Sigmoid colon (tissue), 7 donors: ENCODE results near the gene TMEM18. TPM values are rescaled to one million over a fixed set of nuclear protein-coding genes. Genes with fewer than 3 reads are reported as not detected.

Source experiments
- DNase-seq: peaks from one replicate; pipeline ENCODE4 v3.0.0-alpha.2; 2019
- H3K27ac ChIP-seq, 4 donors: fragments of 200-600 bp; sonication (generic); one replicate each; pipeline ENCODE4 v1.5.1; 2016 to 2019; ENCODE audit warnings: mild to moderate bottlenecking in 1 of 4
- H3K27me3 ChIP-seq, 3 donors: fragments of 200-600 bp; sonication (generic); one replicate each; pipeline ENCODE4 v1.5.1; 2019; ENCODE audit warnings: mild to moderate bottlenecking in 1 of 3
- H3K36me3 ChIP-seq, 4 donors: fragments of 200-600 bp; sonication (generic); one replicate each; pipeline ENCODE4 v1.5.1; 2016 to 2019
- H3K4me1 ChIP-seq, 4 donors: fragments of 200-600 bp; sonication (generic); one replicate each; pipeline ENCODE4 v1.5.1; 2017 to 2019
- H3K4me3 ChIP-seq, 4 donors: fragments of 200-600 bp; sonication (generic); one replicate each; pipeline ENCODE4 v1.5.1; 2017 to 2019; ENCODE audit warnings: mild to moderate bottlenecking in 2 of 4, moderate library complexity in 1 of 4
- H3K9me3 ChIP-seq, 4 donors: fragments of 200-600 bp in 3 of 4; sonication (generic) in 3 of 4; one replicate each; pipeline versions ENCODE4 v1.5.1 to v1.6.1; 2013 to 2019
- EP300 ChIP-seq, 4 donors: sonication (generic); formaldehyde crosslinking; IDR thresholded peaks; one replicate each; pipeline ENCODE4 v1.6.1; 2017; ENCODE audit warnings: antibody characterized with exemption in 4 of 4
- POLR2A ChIP-seq, 2 donors: fragments of 450-650 bp; IDR thresholded peaks; one replicate each; pipeline ENCODE4 v1.6.1; 2016; ENCODE audit warnings: antibody characterized with exemption in 2 of 2, mild to moderate bottlenecking in 2 of 2, moderate library complexity in 2 of 2
- POLR2AphosphoS5 ChIP-seq, 4 donors: sonication (generic); formaldehyde crosslinking; IDR thresholded peaks; one replicate each; pipeline ENCODE4 v1.6.1; 2017; ENCODE audit warnings: antibody characterized with exemption in 4 of 4
- WGBS, 2 donors: extraction: QIAGEN DNeasy Blood & Tissue Kit; methylation state at CpG; one replicate each; pipeline ENCODE4 v1.1.7; 2013; 5-methylcytosine and 5-hydroxymethylcytosine counted together
- intact Hi-C: fragments of 100-400 bp; cut with DNase I; formaldehyde crosslinking; loops from one replicate; pipeline ENCODE4 v1.15.1; 2023
- polyA plus RNA-seq, 3 donors: library from polyadenylated mRNA; stranded (reverse); fragments of 200-250 nt; gene quantifications; one replicate each; pipeline ENCODE4 v1.2.3, GENCODE V29; 2013
- total RNA-seq, 4 donors: library from RNA; depleted of rRNA; stranded (reverse); fragments of >200 nt; gene quantifications; one replicate each; pipeline ENCODE4 v1.1.0, GENCODE V29; 2016
- TF ChIP-seq, protein P1 (sequence below), 4 experiments: fragments of 450-650 bp in 3 of 4; fragments of 200-600 bp in 1 of 4; IDR thresholded peaks; one replicate each; pipeline ENCODE4 v1.5.1; 2016 to 2019; ENCODE audit warnings: antibody characterized with exemption in 4 of 4, mild to moderate bottlenecking in 3 of 4, moderate library complexity in 2 of 4
- donor health status: healthy with polysubstance abuse.
- donor health status: Bipolar disorder and iron deficiency.
- donor health status: healthy.

Gene TMEM18
- total and polyA plus RNA-seq, 7 donors, result 10.6 to 26.8 (median 22.7) TPM

DNA sequence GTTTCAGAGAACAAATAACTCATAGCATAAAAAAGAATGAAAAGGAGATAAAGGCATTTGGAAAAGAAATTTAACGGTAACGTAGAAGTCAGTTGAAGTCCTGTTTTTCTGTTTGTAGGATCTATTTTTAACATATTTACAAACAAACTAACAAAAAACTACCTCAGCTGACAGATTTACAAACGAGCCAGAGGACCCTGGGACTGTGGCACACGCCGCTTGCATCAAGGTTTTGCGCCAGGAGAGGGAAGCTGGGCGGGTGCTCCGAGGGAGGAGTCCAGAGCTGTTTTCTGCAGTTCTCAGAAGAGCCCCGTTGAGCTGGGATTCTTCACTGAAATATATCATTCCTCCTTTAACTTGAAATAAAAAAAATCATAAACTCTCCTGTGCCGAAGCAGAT, 13.6 kb upstream of the TMEM18 start:
- DNase-seq, result no peak
- TF ChIP-seq POLR2AphosphoS5 (IDR thresholded peaks at IDR 0.05) (no peak), POLR2A (IDR thresholded peaks at IDR 0.05) (no peak), EP300 (IDR thresholded peaks at IDR 0.05) (no peak)
- TF ChIP-seq, protein P1, sequence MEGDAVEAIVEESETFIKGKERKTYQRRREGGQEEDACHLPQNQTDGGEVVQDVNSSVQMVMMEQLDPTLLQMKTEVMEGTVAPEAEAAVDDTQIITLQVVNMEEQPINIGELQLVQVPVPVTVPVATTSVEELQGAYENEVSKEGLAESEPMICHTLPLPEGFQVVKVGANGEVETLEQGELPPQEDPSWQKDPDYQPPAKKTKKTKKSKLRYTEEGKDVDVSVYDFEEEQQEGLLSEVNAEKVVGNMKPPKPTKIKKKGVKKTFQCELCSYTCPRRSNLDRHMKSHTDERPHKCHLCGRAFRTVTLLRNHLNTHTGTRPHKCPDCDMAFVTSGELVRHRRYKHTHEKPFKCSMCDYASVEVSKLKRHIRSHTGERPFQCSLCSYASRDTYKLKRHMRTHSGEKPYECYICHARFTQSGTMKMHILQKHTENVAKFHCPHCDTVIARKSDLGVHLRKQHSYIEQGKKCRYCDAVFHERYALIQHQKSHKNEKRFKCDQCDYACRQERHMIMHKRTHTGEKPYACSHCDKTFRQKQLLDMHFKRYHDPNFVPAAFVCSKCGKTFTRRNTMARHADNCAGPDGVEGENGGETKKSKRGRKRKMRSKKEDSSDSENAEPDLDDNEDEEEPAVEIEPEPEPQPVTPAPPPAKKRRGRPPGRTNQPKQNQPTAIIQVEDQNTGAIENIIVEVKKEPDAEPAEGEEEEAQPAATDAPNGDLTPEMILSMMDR (IDR thresholded peaks at IDR 0.05), result no peak
- H3K4me3 ChIP-seq, result no peak overlapping the region

DNA sequence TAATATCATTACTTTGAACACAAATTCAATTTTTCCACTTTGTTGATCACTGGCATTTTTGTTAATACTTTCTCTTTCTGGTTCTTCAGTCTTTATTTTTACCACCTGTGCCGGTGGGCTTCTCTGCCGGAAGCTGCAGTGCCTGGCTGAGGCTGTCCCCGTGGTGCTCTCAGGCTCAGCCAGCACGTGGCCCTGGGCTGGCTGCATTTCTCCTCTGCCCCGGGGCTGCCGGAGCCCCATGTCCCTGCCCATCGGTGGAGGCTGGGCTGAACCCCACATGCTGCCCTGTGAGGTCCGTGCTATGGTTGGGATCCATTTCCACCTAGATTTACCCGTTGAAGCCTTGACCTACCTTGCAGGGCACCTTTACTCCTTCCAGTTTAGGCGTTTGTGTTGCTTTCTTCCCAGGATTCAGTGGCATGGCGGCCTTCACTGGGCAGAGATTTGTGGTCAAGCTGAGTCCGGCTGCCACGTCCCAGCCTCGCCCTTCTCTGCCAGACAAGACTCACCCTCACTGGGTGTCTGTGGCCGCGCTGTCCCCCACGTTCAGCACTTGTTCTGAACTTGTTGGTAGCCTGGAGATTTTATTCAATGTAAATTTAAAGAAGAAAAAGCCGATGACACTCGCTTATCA, 12.8 kb upstream of the TMEM18 start:
- no peak overlapping the region for H3K4me3 ChIP-seq
- H3K36me3 ChIP-seq, result no peaks in the 10 kb centered on the region
- 78 to 79% methylated on average over 19 of the region's 19 CpGs for WGBS, 2 donors
- H3K27ac ChIP-seq, result no peak overlapping the region
- TF ChIP-seq EP300 (IDR thresholded peaks at IDR 0.05) (no peak), POLR2A (IDR thresholded peaks at IDR 0.05) (no peak), POLR2AphosphoS5 (IDR thresholded peaks at IDR 0.05) (no peak)
- TF ChIP-seq, protein P1 (IDR thresholded peaks at IDR 0.05), result no peak
- H3K4me1 ChIP-seq, result no peaks in the 10 kb centered on the region
- no peaks in the 10 kb centered on the region for H3K9me3 ChIP-seq
- H3K27me3 ChIP-seq, result no peaks in the 10 kb centered on the region
- no peak for DNase-seq
- intact Hi-C loops, result no loop called here

More for the DNA sequence above, 13.6 kb upstream of the TMEM18 start:
- Histone ChIP-seq H3K9me3 (no peaks in the 10 kb centered on the region), H3K4me1 (no peaks in the 10 kb centered on the region), H3K27me3 (no peaks in the 10 kb centered on the region), H3K27ac (no peak overlapping the region), H3K36me3 (no peaks in the 10 kb centered on the region)
- 72 to 82% methylated on average over 10 of the region's 10 CpGs for WGBS, 2 donors
- intact Hi-C loops, result no loop called here

- no peak for DNase-seq
- Histone ChIP-seq H3K9me3 (no peaks in the 10 kb centered on the region), H3K4me3 (no peak overlapping the region), H3K4me1 (no peaks in the 10 kb centered on the region), H3K27ac (no peak overlapping the region), H3K27me3 (no peaks in the 10 kb centered on the region), H3K36me3 (no peaks in the 10 kb centered on the region)
- intact Hi-C loops, result no loop called here
- TF ChIP-seq POLR2AphosphoS5 (IDR thresholded peaks at IDR 0.05) (no peak), POLR2A (IDR thresholded peaks at IDR 0.05) (no peak), EP300 (IDR thresholded peaks at IDR 0.05) (no peak)
- TF ChIP-seq, protein P1 (IDR thresholded peaks at IDR 0.05), result no peak
- 72 to 80% methylated on average over 5 of the region's 5 CpGs for whole genome bisulfite sequencing, 2 donors
Measured at GRCh38 chr2:689237-689636, 12.0 kb upstream of the TMEM18 start.

- TF ChIP-seq POLR2AphosphoS5 (IDR thresholded peaks at IDR 0.05) (no peak), POLR2A (IDR thresholded peaks at IDR 0.05) (no peak), EP300 (IDR thresholded peaks at IDR 0.05) (no peak)
- TF ChIP-seq, protein P1 (IDR thresholded peaks at IDR 0.05), result no peak
- no peak overlapping the region for H3K27ac ChIP-seq
- H3K4me1 ChIP-seq, result no peaks in the 10 kb centered on the region
- H3K36me3 ChIP-seq, result no peaks in the 10 kb centered on the region
- no peaks in the 10 kb centered on the region for H3K27me3 ChIP-seq
- 74 to 77% methylated on average over 7 of the region's 7 CpGs for WGBS, 2 donors
- DNase-seq, result no peak
- no peak overlapping the region for H3K4me3 ChIP-seq
- no peaks in the 10 kb centered on the region for H3K9me3 ChIP-seq
- intact Hi-C loops, result no loop called here
Measured at GRCh38 chr2:688504-689076, 11.4 kb upstream of the TMEM18 start.
